Caco-2 (cell line): Measurements from ENCODE around the gene SHROOM4. TPM values are rescaled to one million over a fixed set of nuclear protein-coding genes. Genes with fewer than 3 reads are reported as not detected.

ENCODE experiments used
- BruUV-seq: library from RNA; stranded (reverse); fragments of 400-500 nt; replicated peaks from 2 replicates; lab custom pipeline; 2021; lab: Mats Ljungman, UMichigan
- CTCF ChIA-PET: fragments of 300-600 bp; sonication (Branson Sonifier 250); formaldehyde crosslinking; loops from one replicate; lab custom pipeline; 2022; ENCODE audit warnings: antibody characterized with exemption; lab: Charles Lee
- POLR2A ChIA-PET: fragments of 300-600 bp; sonication (Branson Sonifier 250); formaldehyde crosslinking; loops from one replicate; lab custom pipeline; 2022; ENCODE audit warnings: antibody characterized with exemption; lab: Charles Lee
- DNase-seq, 2 experiments: peaks; one replicate each; pipeline versions ENCODE4 v3.0.0 to v3.0.0-alpha.2; 2020 to 2022
- H3K27me3 ChIP-seq: replicated peaks from 2 replicates; pipeline ENCODE4 v1.6.0; 2011; ENCODE audit warnings: low read length; ENCODE audit not compliant: control insufficient read depth, insufficient read depth
- H3K36me3 ChIP-seq: 2 replicates; pipeline ENCODE4 v1.5.1; 2011; ENCODE audit warnings: low read length; ENCODE audit not compliant: control insufficient read depth, insufficient read depth
- H3K4me1 ChIP-seq: fragments of 250-450 bp; sonication (Bioruptor Pico); 2 replicates; pipeline ENCODE4 v1.5.1; 2020; ENCODE audit warnings: mild to moderate bottlenecking
- H3K4me3 ChIP-seq: 2 replicates; pipeline ENCODE4 v1.5.1; 2011; ENCODE audit warnings: low read depth, mild to moderate bottlenecking, control low read depth, low read length
- H3K9me3 ChIP-seq: fragments of 250-450 bp; sonication (Bioruptor Pico); 2 replicates; pipeline ENCODE4 v1.5.1; 2020; ENCODE audit warnings: mild to moderate bottlenecking, moderate library complexity
- H3K27ac Mint-ChIP-seq: one replicate; pipeline ENCODE4 v1.8.0; 2022; ENCODE audit warnings: mixed read lengths; ENCODE audit not compliant: unreplicated experiment
- H3K27me3 Mint-ChIP-seq: one replicate; pipeline ENCODE4 v1.8.0; 2022; ENCODE audit warnings: mixed read lengths; ENCODE audit not compliant: insufficient read depth, unreplicated experiment
- H3K36me3 Mint-ChIP-seq: one replicate; pipeline ENCODE4 v1.8.0; 2022; ENCODE audit warnings: mild to moderate bottlenecking, mixed read lengths; ENCODE audit not compliant: insufficient read depth, unreplicated experiment
- H3K4me1 Mint-ChIP-seq: one replicate; pipeline ENCODE4 v1.8.0; 2022; ENCODE audit warnings: low read depth, mixed read lengths; ENCODE audit not compliant: unreplicated experiment
- H3K4me3 Mint-ChIP-seq: one replicate; pipeline ENCODE4 v1.8.0; 2022; ENCODE audit warnings: mild to moderate bottlenecking, moderate library complexity, mixed read lengths; ENCODE audit not compliant: unreplicated experiment
- H3K9me3 Mint-ChIP-seq: one replicate; pipeline ENCODE4 v1.8.0; 2022; ENCODE audit warnings: mixed read lengths; ENCODE audit not compliant: unreplicated experiment
- intact Hi-C: fragments of 100-400 bp; cut with micrococcal nuclease; formaldehyde crosslinking; loops from one replicate; pipeline ENCODE4 v1.10.0; 2022; ENCODE audit not compliant: unreplicated experiment
- total RNA-seq: library from RNA; stranded (reverse); gene quantifications from 2 replicates; pipeline ENCODE4 v1.2.3, GENCODE V29; 2022
- TF ChIP-seq, protein P1 (sequence below), 2 experiments: fragments of 200-600 bp in 1 of 2; IDR thresholded peaks; 1 replicate in 1 of 2; 2 replicates in 1 of 2; pipeline versions ENCODE4 v1.5.1 to v1.8.0; 2011 to 2022; ENCODE audit warnings: antibody characterized with exemption in 1 of 2, control low read depth in 1 of 2, inconsistent platforms in 1 of 2, low read depth in 1 of 2, low read length in 1 of 2, mild to moderate bottlenecking in 1 of 2, moderate library complexity in 1 of 2; ENCODE audit not compliant: insufficient read depth in 1 of 2, severe bottlenecking in 1 of 2, unreplicated experiment in 1 of 2

The SHROOM4 gene
- total RNA-seq, 1 experiment from 2014 or later = 0.09 TPM

DNA sequence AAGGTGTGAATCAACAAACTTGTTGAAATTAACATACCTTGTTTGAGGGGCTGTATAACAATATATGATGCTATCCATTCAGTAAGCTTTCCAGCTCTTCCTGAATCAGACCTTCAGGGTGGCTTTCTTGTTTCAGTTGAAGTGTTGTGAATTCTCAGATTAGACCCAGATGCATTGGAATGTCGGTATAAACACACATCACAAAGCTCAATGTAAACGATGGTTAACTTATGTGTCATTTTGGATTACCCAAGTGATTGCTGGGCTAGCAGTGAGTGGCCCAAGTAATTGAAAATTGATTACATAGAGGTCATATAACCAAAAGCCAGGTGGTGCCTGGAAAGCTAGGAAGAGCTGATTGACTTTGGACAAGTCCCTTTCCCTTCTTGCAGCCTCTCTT lies 115.0 kb downstream of the SHROOM4 start:
- no peak overlapping the region for H3K4me3 ChIP-seq
- intact Hi-C loops = no loop called here
- BruUV-seq = no TSS peak
- no peaks in the 10 kb centered on the region for H3K9me3 Mint-ChIP-seq
- H3K27me3 ChIP-seq = no peaks in the 10 kb centered on the region
- peaks cover 12% of the 10 kb centered on the region for H3K4me1 Mint-ChIP-seq
- H3K27me3 Mint-ChIP-seq = no peaks in the 10 kb centered on the region
- no peaks in the 10 kb centered on the region for H3K9me3 ChIP-seq
- TF ChIP-seq, protein P1, sequence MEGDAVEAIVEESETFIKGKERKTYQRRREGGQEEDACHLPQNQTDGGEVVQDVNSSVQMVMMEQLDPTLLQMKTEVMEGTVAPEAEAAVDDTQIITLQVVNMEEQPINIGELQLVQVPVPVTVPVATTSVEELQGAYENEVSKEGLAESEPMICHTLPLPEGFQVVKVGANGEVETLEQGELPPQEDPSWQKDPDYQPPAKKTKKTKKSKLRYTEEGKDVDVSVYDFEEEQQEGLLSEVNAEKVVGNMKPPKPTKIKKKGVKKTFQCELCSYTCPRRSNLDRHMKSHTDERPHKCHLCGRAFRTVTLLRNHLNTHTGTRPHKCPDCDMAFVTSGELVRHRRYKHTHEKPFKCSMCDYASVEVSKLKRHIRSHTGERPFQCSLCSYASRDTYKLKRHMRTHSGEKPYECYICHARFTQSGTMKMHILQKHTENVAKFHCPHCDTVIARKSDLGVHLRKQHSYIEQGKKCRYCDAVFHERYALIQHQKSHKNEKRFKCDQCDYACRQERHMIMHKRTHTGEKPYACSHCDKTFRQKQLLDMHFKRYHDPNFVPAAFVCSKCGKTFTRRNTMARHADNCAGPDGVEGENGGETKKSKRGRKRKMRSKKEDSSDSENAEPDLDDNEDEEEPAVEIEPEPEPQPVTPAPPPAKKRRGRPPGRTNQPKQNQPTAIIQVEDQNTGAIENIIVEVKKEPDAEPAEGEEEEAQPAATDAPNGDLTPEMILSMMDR (IDR thresholded peaks at IDR 0.05; ENCODE audit: insufficient read depth in 1 of 2, low read depth in 1 of 2, low read length in 1 of 2, severe bottlenecking in 1 of 2, unreplicated experiment in 1 of 2) = no peak
- H3K4me3 Mint-ChIP-seq = no peak overlapping the region
- H3K36me3 Mint-ChIP-seq = no peaks in the 10 kb centered on the region
- no peaks in the 10 kb centered on the region for H3K36me3 ChIP-seq
- ChIA-PET CTCF (no interaction called here), POLR2A (no interaction called here)
- no peak for DNase-seq
- H3K27ac Mint-ChIP-seq = no peak overlapping the region
- H3K4me1 ChIP-seq = no peaks in the 10 kb centered on the region; the same call in 1 of the 2 replicates

DNA sequence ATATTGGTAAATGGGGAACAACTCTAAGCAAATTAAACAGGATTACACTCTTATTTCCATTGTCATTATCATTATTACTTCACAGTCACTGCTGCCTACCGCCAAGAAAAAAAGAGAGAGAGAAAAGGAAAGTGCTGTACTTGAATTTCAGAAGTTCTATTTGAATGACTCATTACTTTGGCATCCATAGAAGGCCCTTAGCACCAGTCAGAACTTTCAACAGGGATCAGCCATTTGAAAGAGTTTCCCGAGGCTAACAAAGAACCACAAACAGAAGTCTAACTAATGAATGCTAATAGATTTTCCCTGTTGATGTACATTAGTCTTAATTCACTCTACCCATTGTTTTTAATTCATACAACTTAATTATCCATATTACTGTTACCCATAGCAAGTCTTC lies 116.3 kb downstream of the SHROOM4 start:
- Histone ChIP-seq H3K4me3 (no peak overlapping the region), H3K36me3 (no peaks in the 10 kb centered on the region), H3K4me1 (no peaks in the 10 kb centered on the region; the same call in 1 of the 2 replicates), H3K9me3 (no peaks in the 10 kb centered on the region), H3K27me3 (no peaks in the 10 kb centered on the region)
- Mint-ChIP-seq H3K36me3 (no peaks in the 10 kb centered on the region), H3K27ac (no peak overlapping the region), H3K4me1 (peaks cover 12% of the 10 kb centered on the region), H3K4me3 (no peak overlapping the region), H3K9me3 (no peaks in the 10 kb centered on the region), H3K27me3 (peaks cover 2% of the 10 kb centered on the region)
- no TSS peak for BruUV-seq
- no peak for DNase-seq
- TF ChIP-seq, protein P1 (IDR thresholded peaks at IDR 0.05; ENCODE audit: insufficient read depth in 1 of 2, low read depth in 1 of 2, low read length in 1 of 2, severe bottlenecking in 1 of 2, unreplicated experiment in 1 of 2) = no peak
- POLR2A ChIA-PET = no interaction called here
- CTCF ChIA-PET = no interaction called here
- intact Hi-C loops = loop anchor here (2.0 kb wide), 1 partner anchor 351 kb away; no protein-coding TSS in a partner anchor

DNA sequence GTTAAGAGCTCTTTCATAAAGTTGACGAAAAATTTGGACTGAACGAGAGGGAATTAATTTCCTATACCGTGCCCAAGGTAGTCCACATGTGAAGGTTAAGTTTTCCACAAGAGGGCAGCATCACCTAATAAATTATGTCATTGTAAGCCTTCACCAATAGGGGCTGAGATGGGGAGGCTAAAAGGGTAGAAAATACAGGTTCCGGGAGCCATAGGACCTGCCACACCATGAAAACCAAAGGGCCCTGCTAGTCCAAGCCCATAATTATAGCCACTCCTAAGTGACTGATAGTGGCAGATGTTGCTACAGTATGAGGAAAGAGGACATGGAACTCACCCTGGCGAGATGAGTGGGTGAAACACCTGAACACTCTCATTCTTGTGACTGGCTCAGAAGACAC lies 122.2 kb downstream of the SHROOM4 start:
- no peaks in the 10 kb centered on the region for H3K36me3 ChIP-seq
- no peak overlapping the region for H3K27ac Mint-ChIP-seq
- ChIA-PET CTCF (interaction anchor here (0.7 to 0.9 kb wide), 3 partner anchors 215 to 297 kb away, joined by 3 to 4 read pairs (median 3); no protein-coding TSS in a partner anchor), POLR2A (no interaction called here)
- no peaks in the 10 kb centered on the region for H3K4me1 ChIP-seq
- H3K4me3 Mint-ChIP-seq = no peak overlapping the region
- H3K27me3 Mint-ChIP-seq = peaks cover 2% of the 10 kb centered on the region
- intact Hi-C loops = loop anchor here (1.0 to 5.0 kb wide), 3 partner anchors 55 to 356 kb away; no protein-coding TSS in a partner anchor
- no peak overlapping the region for H3K4me3 ChIP-seq
- no peaks in the 10 kb centered on the region for H3K9me3 ChIP-seq
- no peaks in the 10 kb centered on the region for H3K27me3 ChIP-seq
- TF ChIP-seq, protein P1 (IDR thresholded peaks at IDR 0.05; ENCODE audit: insufficient read depth in 1 of 2, low read depth in 1 of 2, low read length in 1 of 2, severe bottlenecking in 1 of 2, unreplicated experiment in 1 of 2) = peak; percentile 57 to 63
- DNase-seq = peak in 1 of 2 experiments; percentile 53
- no TSS peak for BruUV-seq
- H3K36me3 Mint-ChIP-seq = no peaks in the 10 kb centered on the region
- no peaks in the 10 kb centered on the region for H3K9me3 Mint-ChIP-seq
- no peaks in the 10 kb centered on the region for H3K4me1 Mint-ChIP-seq
